Left lung (tissue), 10 donors: ENCODE measurements around the gene ADGRG2. TPM values are rescaled to one million over a fixed set of nuclear protein-coding genes. Genes with fewer than 3 reads are reported as not detected.

Experiments
- ATAC-seq: fragments of 200-7000 bp; cut with Tn5 transposase; one replicate; pipeline ENCODE4 v1.9.1; 2020; ENCODE audit warnings: moderate library complexity
- DNase-seq, 4 donors: peaks; one replicate each; pipeline ENCODE4 v3.0.0-alpha.2; 2013 to 2020
- H3K27ac ChIP-seq, 2 donors: fragments of 200-600 bp; sonication (generic) in 1 of 2; one replicate each; pipeline versions ENCODE4 v1.5.0 to v1.8.0; 2020 to 2021
- H3K27me3 ChIP-seq, 2 donors: fragments of 200-600 bp; sonication (generic) in 1 of 2; one replicate each; pipeline versions ENCODE4 v1.5.0 to v1.8.0; 2020 to 2021
- H3K36me3 ChIP-seq, 2 donors: fragments of 200-600 bp; sonication (generic) in 1 of 2; one replicate each; pipeline versions ENCODE4 v1.5.0 to v1.8.0; 2020 to 2021
- H3K4me1 ChIP-seq, 2 donors: fragments of 200-600 bp; one replicate each; pipeline ENCODE4 v1.8.0; 2021
- H3K4me3 ChIP-seq, 2 donors: fragments of 200-600 bp; sonication (generic) in 1 of 2; one replicate each; pipeline versions ENCODE4 v1.5.0 to v1.8.0; 2020 to 2021; ENCODE audit warnings: mild to moderate bottlenecking in 1 of 2
- H3K9me3 ChIP-seq, 2 donors: fragments of 200-600 bp; sonication (generic) in 1 of 2; one replicate each; pipeline versions ENCODE4 v1.5.0 to v1.8.0; 2020 to 2021
- intact Hi-C, 2 donors: fragments of 100-400 bp; cut with DNase I; formaldehyde crosslinking; loops; one replicate each; pipeline versions ENCODE4 v1.11.2 to v1.14.2; 2022
- polyA plus RNA-seq, 6 donors: library from polyadenylated mRNA; unstranded; fragments of 120-200 nt; gene quantifications; one replicate each; pipeline ENCODE4 v1.2.1, GENCODE V29; 2013; ENCODE audit not compliant: insufficient read length in 6 of 6
- total RNA-seq, 2 donors: library from RNA; stranded (reverse); fragmentation: NEBNext Ultra II Directional; extraction: Animal tissue kit (Norgen Biotek cat#: 25700); gene quantifications; one replicate each; pipeline ENCODE4 v1.2.1, GENCODE V29; 2021
- TF ChIP-seq, protein P1 (sequence below), 2 donors: fragments of 200-600 bp; sonication (generic) in 1 of 2; IDR thresholded peaks; one replicate each; pipeline versions ENCODE4 v1.5.0 to v1.8.0; 2021; ENCODE audit warnings: antibody characterized with exemption in 2 of 2
- donor health status: DM: no; HTN: yes; CAD: no.
- donor health status: DM: no; HTN: no; CAD: no.

The ADGRG2 gene
- total and polyA plus RNA-seq, 8 donors: 2.2 to 4.8 (median 2.7) TPM

- TF ChIP-seq, protein P1, sequence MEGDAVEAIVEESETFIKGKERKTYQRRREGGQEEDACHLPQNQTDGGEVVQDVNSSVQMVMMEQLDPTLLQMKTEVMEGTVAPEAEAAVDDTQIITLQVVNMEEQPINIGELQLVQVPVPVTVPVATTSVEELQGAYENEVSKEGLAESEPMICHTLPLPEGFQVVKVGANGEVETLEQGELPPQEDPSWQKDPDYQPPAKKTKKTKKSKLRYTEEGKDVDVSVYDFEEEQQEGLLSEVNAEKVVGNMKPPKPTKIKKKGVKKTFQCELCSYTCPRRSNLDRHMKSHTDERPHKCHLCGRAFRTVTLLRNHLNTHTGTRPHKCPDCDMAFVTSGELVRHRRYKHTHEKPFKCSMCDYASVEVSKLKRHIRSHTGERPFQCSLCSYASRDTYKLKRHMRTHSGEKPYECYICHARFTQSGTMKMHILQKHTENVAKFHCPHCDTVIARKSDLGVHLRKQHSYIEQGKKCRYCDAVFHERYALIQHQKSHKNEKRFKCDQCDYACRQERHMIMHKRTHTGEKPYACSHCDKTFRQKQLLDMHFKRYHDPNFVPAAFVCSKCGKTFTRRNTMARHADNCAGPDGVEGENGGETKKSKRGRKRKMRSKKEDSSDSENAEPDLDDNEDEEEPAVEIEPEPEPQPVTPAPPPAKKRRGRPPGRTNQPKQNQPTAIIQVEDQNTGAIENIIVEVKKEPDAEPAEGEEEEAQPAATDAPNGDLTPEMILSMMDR (IDR thresholded peaks at IDR 0.05): no peak
- intact Hi-C loops: no loop called here
- no peak for ATAC-seq
Measured at GRCh38 chrX:18941896-18942295, 180.4 kb downstream of the ADGRG2 start.

More at GRCh38 chrX:18941896-18942295, 180.4 kb downstream of the ADGRG2 start:
- DNase-seq: no peak
- no peaks in the 10 kb centered on the region for H3K4me1 ChIP-seq
- no peak overlapping the region for H3K27ac ChIP-seq
- H3K27me3 ChIP-seq: no peaks in the 10 kb centered on the region
- H3K36me3 ChIP-seq: peaks cover 0 to 22% of the 10 kb centered on the region in 2 donors
- no peaks in the 10 kb centered on the region for H3K9me3 ChIP-seq
- H3K4me3 ChIP-seq: no peak overlapping the region

Other genes starting within 250 kb of the ADGRG2 start
- 10 to 100 TPM; 26.1 to 30.2 TPM for gene PHKA2, start 138.4 kb downstream of the ADGRG2 start, total RNA-seq
- 10 to 100 TPM; 36.0 to 45.8 (median 38.6) TPM for gene PHKA2, start 138.4 kb downstream of the ADGRG2 start, polyA plus RNA-seq
- 100 to 1,000 TPM; 120 to 141 TPM for gene PDHA1, start 221.5 kb upstream of the ADGRG2 start, total RNA-seq
- 100 to 1,000 TPM; 146 to 170 (median 156) TPM for gene PDHA1, start 221.5 kb upstream of the ADGRG2 start, polyA plus RNA-seq